Heart left ventricle (tissue), 13 donors: ENCODE data around the gene NEK10.

ENCODE experiments used
- POLR2A ChIP-seq, 2 donors: fragments of 450-650 bp; IDR thresholded peaks; one replicate each; pipeline ENCODE4 v1.6.1; 2017; ENCODE audit warnings: antibody characterized with exemption in 2 of 2, mild to moderate bottlenecking in 2 of 2, moderate library complexity in 2 of 2
- TF ChIP-seq, protein P1 (sequence below), 12 donors: fragments of 200-600 bp; sonication (generic) in 4 of 12; IDR thresholded peaks; one replicate each; pipeline versions ENCODE4 v1.5.0 to v1.8.0; 2018 to 2022; ENCODE audit warnings: antibody characterized with exemption in 12 of 12, mild to moderate bottlenecking in 5 of 12
- donor health status: ischemic (EF 13 %, LVEDD 7.1; RV severe dilation, severe dysfunction).
- donor health status: DM: no; HTN: yes; CAD: no.
- donor health status: DM: no; HTN: no; CAD: no.
- donor health status: ischemic (EF 25% LVEDD 6.9; RV normal size, moderate dysfunction).
- donor health status: ischemic (EF 25% LVEDD 5.7; RV mildly dilated, moderate dysfunction).
- donor health status: ischemic (EF 35%, LVEDD 5.7; RV mildly dilated, moderate dysfunction).
- donor health status: nonischemic (EF 11% LVEDD 7.7; RV severe dilation, severe dysfunction).
- donor health status: DM: yes; HTN: yes; CAD: no.
- donor health status: PGD.
- donor health status: ischemic (EF 29% LVEDD 5.4; RV normal size, mild dysfunction).
- donor health status: nonischemic (EF 23%, LVEDD 6.1; RV moderate dilation, normal function).

DNA sequence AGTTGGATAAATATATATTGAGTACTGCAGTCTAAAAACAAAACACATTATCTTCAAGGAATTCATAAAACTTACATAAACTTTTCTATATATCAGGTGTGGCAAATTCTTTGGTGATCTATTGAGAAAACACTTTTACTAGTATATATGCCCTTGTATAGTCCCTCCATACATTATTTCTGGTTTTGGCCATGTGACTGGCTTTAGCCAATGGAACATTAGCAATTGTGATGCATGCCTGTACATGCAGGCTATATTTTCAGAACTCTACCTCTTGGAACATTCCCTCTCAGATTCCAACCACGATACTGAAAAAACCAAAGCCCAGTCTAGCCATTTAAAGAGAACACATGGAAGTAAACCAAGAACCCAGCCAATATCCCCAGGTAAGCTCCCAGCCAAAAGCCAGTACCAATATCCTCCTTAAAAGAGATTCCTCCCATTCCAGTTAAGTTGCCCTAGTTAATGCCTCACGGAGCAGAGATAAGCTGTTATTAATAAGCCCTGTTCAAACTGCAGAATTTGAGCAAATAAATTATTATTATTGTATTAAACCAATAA, 152.8 kb downstream of the NEK10 start:
- no peak for TF ChIP-seq POLR2A (IDR thresholded peaks at IDR 0.05)
- TF ChIP-seq, protein P1, sequence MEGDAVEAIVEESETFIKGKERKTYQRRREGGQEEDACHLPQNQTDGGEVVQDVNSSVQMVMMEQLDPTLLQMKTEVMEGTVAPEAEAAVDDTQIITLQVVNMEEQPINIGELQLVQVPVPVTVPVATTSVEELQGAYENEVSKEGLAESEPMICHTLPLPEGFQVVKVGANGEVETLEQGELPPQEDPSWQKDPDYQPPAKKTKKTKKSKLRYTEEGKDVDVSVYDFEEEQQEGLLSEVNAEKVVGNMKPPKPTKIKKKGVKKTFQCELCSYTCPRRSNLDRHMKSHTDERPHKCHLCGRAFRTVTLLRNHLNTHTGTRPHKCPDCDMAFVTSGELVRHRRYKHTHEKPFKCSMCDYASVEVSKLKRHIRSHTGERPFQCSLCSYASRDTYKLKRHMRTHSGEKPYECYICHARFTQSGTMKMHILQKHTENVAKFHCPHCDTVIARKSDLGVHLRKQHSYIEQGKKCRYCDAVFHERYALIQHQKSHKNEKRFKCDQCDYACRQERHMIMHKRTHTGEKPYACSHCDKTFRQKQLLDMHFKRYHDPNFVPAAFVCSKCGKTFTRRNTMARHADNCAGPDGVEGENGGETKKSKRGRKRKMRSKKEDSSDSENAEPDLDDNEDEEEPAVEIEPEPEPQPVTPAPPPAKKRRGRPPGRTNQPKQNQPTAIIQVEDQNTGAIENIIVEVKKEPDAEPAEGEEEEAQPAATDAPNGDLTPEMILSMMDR (IDR thresholded peaks at IDR 0.05), result no peak
